Retina (tissue), 1 donor: Measurements from ENCODE around the gene GUCD1.

Source experiments
- DNase-seq: peaks from one replicate; pipeline ENCODE4 v3.0.0-alpha.2; 2016

The GUCD1 gene

DNA sequence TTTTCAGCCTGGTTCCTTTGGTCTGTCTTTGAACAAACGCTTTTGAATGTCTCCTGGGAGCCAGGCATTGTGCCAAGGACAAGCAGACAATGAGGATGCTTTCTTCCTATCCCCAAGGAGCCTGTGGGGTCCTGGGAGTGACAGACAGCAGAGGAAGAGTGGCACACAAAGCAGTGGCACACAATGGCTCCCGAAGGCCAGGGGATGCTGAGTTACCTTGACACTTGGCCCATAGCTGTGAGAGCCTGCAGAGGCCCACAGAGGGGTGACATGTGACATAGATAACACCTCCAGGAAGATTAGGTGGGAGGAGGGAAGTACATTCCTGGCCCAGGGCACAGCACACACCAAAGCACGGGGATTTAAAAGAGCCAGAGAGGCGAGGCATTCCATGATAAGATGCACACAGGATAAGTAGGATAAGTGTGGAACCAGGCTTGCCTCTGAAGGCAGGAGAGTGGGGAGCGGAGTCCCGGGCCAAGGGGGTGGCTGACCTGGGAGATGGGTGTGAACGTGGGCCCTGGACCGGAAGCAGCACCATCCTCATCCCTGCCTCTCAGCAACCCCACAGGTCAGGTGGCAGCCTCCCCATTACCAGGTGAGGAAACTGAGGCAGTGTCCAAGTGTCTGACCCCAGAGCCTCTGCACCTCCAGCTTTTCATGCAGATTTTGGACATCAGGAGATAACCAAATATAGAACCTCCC lies 53.5 kb downstream of the GUCD1 start:
- no peak for DNase-seq

GRCh38 chr22:24500277-24500820 lies 54.6 kb downstream of the GUCD1 start:
- DNase-seq = peak; percentile 53

GRCh38 chr22:24499706-24500276 lies 55.1 kb downstream of the GUCD1 start:
- DNase-seq = no peak

DNA sequence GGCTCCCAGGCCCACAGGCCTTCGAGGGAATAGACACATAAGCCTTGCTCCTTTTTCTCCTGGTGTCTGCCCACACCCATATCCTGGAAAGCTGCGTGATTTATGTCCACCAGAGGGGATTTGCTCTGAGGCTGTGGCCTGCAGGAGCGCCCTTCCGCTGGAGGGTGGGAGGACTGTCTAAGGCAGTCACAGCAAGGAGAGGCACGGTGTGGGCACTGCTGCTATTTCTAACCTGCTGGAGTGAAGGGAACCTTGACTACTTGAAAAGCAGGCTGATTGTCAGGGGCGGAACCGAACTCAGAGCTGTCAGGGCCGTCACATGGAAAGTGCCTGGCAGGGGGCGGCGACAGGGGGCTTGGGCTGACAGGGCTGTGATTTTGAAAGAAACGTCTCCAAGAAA lies 56.1 kb downstream of the GUCD1 start:
- no peak for DNase-seq

- DNase-seq = no peak
These were observed 57.1 kb downstream of the GUCD1 start for GRCh38 chr22:24497841-24498258.

DNA sequence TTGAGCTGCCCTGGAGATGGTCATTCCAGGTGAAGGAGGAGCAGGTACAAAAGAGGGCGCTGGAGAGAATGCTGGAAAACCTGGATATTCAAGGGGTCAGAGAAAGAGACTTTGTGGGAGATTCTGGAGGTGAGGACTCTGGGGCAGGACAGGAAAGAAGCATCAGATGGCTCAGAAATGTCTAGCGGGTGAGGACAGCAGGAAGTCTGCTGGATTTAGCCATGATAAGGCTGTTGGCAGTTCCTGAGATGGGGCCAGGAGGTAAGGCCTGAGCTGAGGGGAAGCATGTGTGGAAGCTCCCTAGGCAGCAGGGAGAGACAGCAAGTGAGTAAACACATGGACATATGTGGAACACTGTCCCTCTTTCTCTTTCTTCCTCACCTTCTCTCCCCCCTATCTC lies 58.3 kb downstream of the GUCD1 start:
- DNase-seq = no peak

DNA sequence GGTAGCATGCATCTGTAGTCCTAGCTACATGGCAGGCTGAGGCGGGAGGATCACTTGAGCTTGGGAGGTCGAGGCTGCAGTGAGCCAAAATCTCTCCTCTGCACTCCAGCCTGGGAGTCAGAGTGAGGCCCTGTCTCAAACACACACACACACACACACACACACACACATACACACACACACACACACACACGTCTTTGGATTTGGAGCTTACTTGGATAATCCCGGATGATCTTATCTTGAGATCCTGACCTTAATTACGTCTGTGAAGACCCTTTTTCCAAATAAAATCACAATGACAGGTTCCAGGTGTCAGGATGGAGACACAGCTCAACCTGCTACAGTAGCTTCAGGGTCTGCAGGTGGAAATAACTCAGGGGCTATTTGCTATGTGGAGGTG lies 58.7 kb downstream of the GUCD1 start:
- no peak for DNase-seq

DNA sequence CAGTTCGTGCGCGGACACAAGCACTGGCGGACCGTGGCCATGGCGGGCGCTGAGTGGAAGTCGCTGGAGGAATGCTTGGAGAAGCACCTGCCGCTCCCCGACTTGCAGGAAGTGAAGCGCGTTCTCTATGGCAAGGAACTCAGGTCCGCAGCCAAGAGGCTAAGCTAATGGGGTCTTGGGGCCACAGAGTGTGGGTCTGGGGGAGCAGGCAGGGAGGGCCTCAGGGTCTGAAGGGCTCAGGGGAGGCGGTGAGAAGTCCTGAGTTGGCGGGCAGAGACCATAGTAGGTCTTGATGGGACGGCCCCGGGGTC lies 59.6 kb downstream of the GUCD1 start:
- no peak for DNase-seq

GRCh38 chr22:24494528-24495364 lies 60.2 kb downstream of the GUCD1 start, which contains the start of gene UPB1:
TSS of gene UPB1 (plus strand) at chr22:24495332. CDS start at chr22:24495404, 72 bp downstream.
- DNase-seq = peak; percentile 48

DNA sequence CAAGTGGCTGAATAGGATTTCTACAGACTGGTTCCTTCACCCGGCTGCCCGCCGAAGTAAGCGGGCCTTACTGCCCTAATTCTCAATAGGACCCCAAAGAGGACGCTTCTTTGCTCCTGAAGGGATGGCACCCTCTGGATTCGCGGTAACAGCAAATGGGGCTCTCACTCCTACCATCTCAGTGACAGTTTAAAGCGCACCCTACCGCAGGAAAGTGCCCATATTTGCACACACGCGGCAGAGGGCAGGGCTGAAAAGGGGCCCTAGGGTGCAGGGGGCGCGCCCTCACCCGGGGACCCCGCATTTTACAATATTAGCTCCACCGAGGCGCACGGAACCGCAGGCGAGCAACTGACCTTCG lies 60.8 kb downstream of the GUCD1 start:
- no peak for DNase-seq

DNA sequence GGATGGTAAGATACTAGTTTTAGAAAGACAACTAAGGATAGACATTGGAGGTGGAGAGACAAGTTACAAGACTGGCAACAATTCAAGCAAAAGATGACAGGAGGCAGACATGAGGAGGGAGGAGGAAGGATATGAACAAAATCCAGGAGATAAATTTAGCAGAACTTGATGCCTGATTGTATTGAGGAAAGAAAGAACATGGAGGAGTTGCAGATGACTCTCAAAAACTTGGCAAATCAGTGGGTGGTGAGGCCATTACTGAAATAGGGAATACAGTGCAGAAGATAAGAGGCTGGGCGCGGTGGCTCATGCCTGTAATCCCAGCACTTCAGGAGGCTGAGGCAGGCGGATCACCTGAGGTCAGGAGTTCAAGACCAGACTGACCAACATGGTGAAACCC lies 62.5 kb downstream of the GUCD1 start:
- DNase-seq = no peak
